Uterus (tissue), 2 donors: Measurements from ENCODE around the gene MAP3K20.

Experiments
- POLR2A ChIP-seq, 2 donors: fragments of 450-650 bp; IDR thresholded peaks; one replicate each; pipeline ENCODE4 v1.6.1; 2016; ENCODE audit warnings: antibody characterized with exemption in 2 of 2, mild to moderate bottlenecking in 1 of 2, moderate library complexity in 1 of 2
- TF ChIP-seq, protein P1 (sequence below), 4 experiments: fragments of 200-600 bp in 2 of 4; fragments of 450-650 bp in 2 of 4; sonication (generic) in 2 of 4; IDR thresholded peaks; one replicate each; pipeline ENCODE4 v1.5.1; 2016 to 2019; ENCODE audit warnings: antibody characterized with exemption in 4 of 4, mild to moderate bottlenecking in 2 of 4, moderate library complexity in 1 of 4

GRCh38 chr2:173185437-173185836 lies 109.8 kb downstream of the MAP3K20 start:
- TF ChIP-seq, protein P1, sequence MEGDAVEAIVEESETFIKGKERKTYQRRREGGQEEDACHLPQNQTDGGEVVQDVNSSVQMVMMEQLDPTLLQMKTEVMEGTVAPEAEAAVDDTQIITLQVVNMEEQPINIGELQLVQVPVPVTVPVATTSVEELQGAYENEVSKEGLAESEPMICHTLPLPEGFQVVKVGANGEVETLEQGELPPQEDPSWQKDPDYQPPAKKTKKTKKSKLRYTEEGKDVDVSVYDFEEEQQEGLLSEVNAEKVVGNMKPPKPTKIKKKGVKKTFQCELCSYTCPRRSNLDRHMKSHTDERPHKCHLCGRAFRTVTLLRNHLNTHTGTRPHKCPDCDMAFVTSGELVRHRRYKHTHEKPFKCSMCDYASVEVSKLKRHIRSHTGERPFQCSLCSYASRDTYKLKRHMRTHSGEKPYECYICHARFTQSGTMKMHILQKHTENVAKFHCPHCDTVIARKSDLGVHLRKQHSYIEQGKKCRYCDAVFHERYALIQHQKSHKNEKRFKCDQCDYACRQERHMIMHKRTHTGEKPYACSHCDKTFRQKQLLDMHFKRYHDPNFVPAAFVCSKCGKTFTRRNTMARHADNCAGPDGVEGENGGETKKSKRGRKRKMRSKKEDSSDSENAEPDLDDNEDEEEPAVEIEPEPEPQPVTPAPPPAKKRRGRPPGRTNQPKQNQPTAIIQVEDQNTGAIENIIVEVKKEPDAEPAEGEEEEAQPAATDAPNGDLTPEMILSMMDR (IDR thresholded peaks at IDR 0.05), result no peak
- TF ChIP-seq POLR2A (IDR thresholded peaks at IDR 0.05), result no peak
